Choroid plexus epithelial cell (primary cell): Measurements from ENCODE around the gene HK3.

Experiments used
- DNase-seq: peaks from one replicate; pipeline ENCODE4 v3.0.0-alpha.2; 2010; ENCODE audit warnings: low read depth
- H3K4me3 ChIP-seq: 2 replicates; pipeline ENCODE4 v1.5.1; 2011; ENCODE audit warnings: low read depth, mild to moderate bottlenecking, control low read depth, low read length, moderate library complexity
- CTCF ChIP-seq: conservative IDR thresholded peaks from 2 replicates; pipeline ENCODE4 v1.5.1; 2011; ENCODE audit warnings: low read depth, mild to moderate bottlenecking, control low read depth, inconsistent platforms, low read length, moderate library complexity

Gene HK3

GRCh38 chr5:176889321-176890280 is 9.5 kb downstream of the HK3 start:
- no peak for TF ChIP-seq CTCF
- no peak for DNase-seq
- no peak overlapping the region for H3K4me3 ChIP-seq

GRCh38 chr5:176888865-176889165 is 10.3 kb downstream of the HK3 start:
- H3K4me3 ChIP-seq = no peak overlapping the region
- no peak for DNase-seq
- no peak for TF ChIP-seq CTCF

- DNase-seq = no peak
- no peak overlapping the region for H3K4me3 ChIP-seq
- no peak for TF ChIP-seq CTCF
Observed at GRCh38 chr5:176888016-176888864, 10.9 kb downstream of the HK3 start.

GRCh38 chr5:176887252-176887849 is 11.8 kb downstream of the HK3 start:
- no peak for TF ChIP-seq CTCF
- no peak overlapping the region for H3K4me3 ChIP-seq
- DNase-seq = no peak

- H3K4me3 ChIP-seq = no peak overlapping the region
- TF ChIP-seq CTCF = no peak
- DNase-seq = no peak
Observed at GRCh38 chr5:176886336-176887251, 12.6 kb downstream of the HK3 start.

- H3K4me3 ChIP-seq = no peak overlapping the region
- no peak for DNase-seq
- TF ChIP-seq CTCF = no peak
Observed at GRCh38 chr5:176884571-176884890, 14.6 kb downstream of the HK3 start.
